Limb (tissue), 2 donors: ENCODE measurements around the gene STS.

Source experiments
- DNase-seq, 2 donors: peaks; one replicate each; pipeline ENCODE4 v3.0.0-alpha.2; 2016; ENCODE audit errors: extremely low spot score in 2 of 2

Gene STS

DNA sequence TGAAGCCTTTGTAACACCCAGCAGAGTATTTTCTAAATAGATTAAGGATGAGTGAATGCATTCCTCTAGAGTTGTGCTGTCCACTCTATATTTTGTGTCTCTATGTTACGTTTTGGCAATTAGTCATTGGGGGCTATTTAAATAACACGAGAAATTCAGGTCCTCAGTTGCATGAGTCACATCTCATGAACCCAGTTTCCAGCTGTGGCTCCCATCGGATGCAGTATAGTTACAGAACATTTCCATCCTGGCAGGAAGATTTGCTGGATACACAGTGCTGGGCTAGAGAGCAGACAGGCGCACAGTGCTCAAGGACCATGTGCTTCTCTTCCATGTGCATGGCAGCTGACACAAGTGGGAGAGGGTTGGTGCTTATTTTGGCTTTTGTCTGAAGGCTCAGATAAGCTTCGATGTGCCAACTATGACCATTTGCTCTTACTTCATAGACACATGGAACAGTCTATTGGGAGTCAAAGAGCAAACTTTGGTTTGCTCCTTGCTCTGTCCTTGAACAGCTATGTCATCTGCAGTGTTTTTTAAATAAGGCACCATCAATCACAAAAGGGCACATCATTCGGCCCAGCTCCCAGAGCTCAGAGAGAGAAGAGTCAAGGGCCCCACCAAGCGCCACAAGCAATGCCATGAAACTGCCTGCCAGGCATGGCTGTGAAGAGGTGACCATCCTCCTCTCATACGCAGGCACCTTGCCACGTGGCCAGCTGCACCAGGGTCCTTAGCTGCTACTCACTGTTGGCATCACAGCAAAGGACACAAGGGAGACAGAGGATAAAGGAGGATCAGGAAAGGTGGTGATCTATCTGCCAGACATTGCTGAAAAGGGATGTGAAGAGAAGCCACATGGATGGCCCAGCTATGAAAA, 8.1 kb upstream of the STS start:
- no peak for DNase-seq

DNA sequence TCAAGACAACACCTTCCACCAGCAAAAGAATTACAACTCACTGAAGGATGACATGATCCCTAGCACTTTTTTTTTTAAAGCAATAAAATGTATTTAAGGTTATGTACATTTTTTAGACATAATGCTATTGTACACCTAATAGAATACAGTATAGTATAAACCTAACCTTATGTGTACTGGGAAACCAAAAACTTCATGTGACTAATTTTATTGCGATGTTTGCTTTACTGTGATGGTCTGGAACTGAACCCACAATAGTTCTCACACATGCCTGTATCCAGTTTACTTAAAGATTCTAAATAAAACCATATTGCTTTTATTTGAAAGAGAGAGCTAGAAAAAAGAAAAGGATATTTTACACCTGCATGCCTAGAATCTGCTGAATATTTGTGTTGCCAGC, 4.4 kb upstream of the STS start:
- no peak for DNase-seq

DNA sequence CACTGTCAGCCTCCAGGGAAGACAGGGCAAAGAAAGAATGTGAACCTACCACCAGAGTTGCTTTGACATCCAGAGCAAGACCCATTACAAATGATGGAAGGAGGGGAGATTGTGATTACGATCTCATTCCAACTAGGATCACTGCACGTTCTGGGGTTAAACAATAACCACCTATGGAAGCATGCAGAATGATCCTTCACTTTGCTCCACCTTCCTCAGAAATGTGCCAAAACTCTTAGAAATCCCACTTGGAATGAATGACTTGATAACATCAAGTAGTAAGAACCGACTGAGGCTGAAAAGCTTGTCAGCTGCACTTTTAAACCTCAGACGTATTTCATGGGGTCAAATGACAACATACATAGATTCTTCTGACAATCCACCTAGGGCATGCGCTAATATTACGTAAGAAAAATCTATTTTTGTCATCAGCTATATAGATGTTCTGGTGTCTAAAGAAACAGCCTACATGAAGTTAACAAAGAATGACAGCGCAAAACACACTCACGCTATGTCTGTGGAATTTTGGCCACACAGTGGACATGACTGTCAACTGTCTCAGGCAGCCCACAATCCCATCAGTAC, 3.5 kb upstream of the STS start:
- no peak for DNase-seq

DNA sequence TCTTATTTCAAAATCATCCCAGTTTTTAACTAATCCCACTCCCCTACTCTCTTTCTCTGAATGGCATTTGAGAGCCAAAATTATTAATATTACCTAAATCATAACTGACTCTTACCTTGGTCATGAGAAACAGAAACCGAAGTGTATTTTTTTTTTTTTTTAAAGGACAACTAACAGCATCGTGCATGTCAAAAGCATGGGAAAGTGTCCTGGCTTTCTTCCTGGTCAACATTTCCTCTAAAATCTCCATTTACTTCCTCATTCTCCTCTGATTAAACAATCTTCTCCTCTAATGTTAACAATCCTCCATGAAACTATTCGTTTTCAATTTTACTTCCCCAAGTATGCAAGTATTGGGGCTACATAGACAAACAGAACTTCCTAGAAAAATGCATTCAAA, 2.1 kb upstream of the STS start:
- no peak for DNase-seq

DNA sequence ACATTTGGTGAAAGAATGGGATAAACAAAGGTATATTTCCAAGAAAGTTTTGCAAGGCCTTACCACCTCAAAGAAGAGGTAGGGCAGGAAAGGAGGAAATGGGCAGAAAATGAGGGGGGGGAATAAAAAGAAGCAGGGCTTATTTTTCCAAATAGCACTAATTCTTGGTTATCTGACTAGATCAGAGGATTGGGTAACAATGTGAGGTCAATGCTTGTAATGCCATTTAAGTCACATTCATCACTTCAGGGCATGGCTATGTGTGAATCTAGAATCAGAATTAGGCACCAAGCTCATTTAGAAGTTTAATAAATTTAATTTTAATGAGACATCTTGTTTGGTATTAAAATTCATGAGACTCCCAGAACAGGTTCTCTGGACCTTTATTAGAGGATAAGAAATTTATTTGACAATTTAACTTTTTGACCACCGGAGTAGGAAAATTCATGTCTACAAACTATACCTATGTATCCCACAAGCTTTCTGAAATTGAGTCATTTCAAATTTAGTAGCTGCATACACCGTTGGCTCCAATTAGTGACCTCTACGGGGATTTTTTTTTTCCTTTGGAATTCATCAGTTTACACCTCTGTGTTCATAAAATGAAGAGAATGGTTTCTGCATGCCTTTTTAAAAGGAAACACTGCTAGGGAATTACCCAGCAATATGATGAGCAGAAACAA, 1.4 kb upstream of the STS start:
- no peak for DNase-seq

DNA sequence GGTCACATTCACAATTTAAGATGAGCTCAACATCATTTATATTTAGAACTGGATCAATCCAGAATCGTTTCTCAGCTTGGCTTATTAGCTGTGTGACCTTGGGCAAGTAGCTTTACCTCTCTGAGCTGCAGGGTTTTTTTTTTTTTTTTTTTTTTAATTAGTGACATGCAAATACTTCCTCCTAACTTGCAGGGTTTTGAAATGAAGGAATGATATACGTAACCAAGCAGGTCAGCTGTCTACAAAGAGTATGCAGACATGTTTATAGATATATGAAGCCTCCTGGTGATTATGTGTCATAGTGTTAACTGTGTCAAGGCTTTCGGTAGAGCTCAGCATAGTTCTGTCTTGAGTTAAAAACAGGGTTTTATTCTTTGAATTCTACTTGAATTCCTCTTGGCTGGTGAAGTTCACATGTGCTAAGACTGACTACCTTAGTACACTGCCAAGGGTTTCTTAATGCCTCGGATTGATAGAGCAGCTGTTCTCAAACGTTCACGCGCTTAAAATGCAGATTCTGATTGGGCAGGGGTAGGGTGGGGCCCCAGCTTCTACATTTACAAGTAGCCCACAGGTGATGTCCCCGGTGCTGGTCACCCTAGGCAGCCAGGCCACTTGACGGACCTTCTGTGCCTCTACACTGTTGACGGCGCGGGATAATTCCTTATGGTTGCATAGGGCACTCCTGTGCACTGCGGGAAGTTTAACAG, 654 bp upstream of the STS start:
- peak; percentile 13 to 37 for DNase-seq

DNA sequence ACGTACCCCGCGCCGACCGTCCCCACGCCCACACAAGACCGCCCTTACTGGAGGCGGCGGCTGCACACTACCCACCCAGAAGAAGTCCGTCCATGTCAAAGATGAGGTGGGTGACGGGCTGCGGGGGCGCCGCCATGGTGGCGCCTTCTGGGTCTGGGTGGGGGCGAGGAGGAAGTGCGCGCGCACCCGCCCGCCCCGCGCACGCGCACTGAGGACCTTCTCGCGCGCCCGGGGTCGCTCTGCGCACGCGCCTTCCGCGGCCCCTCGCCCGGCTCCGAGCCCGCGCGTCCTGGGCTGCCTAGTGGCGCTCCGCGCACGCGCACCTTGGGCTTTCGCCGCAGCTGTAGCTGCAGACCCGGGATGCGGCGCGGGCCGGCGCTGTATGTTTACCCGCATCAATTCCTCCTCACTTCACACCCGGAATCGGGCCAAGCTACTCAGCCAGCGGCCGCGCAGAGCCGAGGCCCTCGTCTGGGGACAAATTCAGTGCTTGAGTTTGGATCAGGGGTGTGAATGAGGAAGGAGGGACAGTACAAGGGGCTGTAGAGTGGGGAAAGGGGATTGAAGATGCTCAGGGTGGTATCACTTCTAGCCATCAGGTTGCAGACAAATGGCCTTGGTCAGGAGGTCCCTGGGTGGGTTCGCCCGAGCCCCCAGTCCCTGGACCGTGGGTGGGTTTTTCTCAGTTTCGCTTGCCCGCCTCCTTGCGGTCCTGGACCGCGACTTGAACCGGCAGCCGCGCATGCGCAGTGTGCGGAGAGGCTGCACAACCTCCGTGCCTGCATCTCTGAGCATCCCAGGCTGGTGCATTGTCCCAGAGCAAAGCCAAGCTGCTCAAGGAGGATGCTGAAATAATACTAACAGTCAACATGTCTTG, 704 bp downstream of the STS start, which contains the start of gene PUDP:
TSS of gene PUDP (minus strand) at position 176 of the 877 bp plus-strand sequence. CDS start at position 136, 40 bp downstream.
- peak; percentile 81 to 89 for DNase-seq

DNA sequence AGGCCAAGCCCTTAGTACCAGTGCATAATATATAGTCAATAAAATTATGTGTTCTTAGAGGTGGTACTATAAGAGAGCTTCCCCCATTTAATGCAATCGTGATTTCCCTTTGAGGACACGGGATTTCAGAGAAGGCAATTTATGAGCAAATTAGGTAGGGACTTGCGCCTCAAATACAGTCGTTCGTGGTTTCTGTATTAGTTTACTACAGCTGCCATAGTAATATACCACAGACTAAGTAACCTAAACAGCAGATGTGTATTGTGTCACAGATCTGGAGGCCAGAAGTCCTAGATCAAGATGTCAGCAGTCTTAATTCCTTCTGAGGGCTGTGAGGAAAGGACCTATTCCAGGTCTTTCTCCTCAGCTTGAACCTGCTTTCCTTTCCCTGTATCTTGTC, 1.9 kb downstream of the STS start:
- no peak for DNase-seq

DNA sequence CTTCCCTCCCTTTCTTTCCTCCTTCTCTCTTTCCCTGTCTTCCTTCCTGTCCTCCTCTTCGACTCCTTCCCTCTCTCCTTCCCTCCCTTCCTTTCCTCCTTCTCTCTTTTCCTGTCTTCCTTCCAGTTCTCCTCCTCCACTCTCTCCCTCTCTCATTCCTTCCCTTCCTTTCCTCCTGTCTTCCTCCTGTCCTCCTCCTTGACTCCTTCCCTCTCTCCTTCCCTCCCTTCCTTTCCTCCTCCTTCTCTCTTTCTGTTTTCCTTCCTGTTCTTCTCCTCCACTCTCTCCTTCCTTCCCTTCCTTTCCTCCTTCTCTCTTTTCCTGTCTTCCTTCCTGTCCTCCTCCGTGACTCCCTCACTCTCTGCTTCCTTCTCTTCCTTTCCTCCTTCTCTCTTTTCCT, 5.7 kb downstream of the STS start:
- DNase-seq, result no peak

DNA sequence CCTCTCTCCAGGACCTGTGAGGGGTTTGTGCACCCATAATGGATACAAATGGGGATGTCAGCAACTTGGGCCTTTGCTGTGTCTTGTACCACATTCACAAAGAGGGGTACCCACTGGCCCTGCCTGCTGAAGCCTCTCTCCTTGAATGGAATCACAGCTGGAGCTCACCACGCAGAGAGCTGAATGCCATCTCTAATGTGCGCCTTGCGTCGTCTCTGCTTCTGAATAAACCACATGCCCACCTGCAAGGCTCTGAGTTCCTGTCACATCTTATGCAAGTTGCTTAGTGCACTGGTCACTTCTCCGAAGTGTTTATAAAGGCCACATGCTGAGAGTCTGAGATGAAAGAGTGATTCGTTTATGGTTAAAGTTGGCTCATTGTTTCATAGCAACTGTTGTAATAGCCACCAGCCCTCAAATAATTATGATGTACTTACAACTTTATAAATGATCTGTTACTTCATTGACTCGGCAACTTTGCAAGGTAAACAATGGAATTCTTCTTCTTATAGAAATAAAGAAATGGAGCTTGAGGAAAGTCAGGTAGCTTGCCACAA, 6.6 kb downstream of the STS start:
- no peak for DNase-seq

DNA sequence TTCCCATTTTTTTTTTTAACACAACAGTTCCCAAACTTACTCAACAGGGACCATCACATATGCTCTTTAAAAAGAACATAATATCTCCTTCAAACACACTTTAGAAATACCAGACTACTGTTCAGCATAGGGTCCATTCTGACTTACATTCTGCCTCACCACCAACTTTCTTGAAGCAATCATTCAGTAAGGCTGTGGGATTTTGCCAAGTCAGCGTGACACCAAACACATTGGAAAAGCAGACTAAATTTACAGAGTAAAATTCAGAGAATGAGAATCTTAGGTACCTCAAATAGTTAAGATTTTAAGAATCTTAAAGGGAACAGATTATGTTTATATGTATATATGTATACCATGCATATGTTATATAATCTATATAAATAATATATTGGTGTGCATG, 7.7 kb downstream of the STS start:
- DNase-seq, result no peak

DNA sequence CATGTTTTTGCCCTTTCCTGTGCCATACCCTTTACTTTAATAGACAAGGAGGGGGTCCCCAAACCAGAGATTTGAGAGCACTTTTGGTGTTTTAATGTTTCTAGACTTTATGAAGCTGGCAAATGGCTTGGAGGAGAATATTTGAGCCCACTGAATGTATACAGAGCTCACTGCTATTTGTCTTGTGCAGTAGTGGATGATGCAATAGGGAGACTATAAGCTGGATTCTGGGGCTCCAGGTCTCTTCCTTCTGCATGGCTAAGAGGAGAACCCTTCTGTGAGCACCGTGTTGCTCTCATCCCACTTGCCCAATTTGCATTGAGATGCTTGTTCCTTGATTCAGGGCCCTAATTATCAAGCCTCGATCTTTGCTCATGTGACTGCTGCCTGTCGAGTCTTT, 9.4 kb downstream of the STS start:
- DNase-seq, result no peak

DNA sequence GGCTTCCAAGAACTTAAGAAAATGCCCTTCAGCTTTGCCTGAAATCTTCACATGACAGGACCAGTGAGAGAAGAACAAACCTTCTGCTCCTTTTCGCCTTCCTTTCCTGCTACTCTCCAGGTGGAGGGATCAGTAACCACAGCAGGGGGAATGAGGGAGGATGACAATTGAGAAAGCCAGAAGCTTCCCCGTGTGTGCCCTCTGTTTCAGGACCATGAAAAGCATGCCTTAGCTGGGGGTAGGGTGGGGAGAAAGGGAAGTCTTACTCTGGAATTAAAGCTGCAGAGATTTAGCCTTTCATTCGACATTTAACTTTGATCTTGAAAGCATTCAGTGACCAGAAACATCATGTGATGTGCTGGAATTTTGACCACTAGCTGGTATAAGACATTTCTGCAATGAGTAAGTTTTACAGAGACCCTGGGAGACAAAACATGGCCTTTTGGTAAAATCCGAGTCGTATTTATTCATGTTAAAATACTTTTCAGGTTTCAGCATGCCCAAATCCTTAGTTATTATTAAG, 11.0 kb downstream of the STS start:
- no peak for DNase-seq

DNA sequence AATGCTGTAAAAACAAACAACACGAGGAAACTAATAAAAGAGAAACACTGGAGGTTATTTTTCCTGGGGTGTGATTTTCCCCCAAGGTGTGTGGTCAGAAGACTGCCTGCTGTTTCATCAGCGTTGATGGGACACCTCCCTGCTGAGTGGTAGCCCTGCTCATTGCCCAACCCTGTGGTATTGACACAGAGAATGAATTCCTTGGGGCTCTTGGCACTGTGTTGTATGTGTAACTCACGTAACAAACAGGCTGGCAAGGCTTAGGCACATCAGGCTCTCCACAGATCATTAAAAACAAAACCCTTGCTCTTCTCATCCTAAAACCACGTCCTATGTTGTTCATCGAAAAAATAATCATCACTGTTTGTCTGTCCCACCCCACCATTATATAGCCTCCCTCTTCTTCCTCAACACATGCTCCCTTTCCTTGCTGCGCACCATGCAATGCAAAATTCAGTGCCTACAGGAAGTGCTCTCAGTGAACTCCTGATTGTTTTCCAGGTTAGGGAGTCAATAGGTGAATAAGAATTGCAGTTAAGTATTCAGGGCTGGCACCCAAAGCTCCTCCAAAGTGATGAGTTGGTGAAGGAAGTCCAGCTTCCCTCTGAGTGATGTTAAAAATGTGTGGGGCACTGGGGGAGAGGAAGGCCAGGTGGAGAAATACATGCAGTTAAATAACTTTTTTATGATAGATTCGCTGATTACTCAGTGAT, 11.8 kb downstream of the STS start:
- no peak for DNase-seq

DNA sequence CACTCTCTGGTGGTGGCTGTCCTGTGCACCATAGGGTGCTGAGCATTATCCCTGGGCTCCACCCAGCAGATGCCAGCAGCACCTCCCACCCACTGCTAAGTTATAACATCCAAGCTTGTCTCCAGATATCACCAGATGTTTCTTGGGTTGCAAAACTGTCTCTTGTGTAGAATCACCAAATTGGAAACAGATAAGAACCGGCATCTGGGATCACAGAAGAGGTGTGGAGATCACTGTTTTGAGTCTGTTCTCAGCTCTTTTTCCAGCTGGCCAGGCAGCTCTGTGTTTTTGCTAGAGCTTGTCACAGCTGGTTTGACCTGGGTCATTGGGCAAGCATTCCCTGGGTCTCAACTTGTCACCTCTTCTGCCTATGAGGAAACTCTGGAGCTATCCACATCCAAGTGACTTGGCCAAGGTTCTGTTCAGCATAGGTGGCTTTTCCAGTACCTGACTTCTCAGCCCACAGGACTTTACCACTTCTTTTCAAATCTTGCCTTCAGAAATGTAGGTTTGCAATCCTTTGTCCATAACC, 15.7 kb downstream of the STS start:
- DNase-seq, result no peak

DNA sequence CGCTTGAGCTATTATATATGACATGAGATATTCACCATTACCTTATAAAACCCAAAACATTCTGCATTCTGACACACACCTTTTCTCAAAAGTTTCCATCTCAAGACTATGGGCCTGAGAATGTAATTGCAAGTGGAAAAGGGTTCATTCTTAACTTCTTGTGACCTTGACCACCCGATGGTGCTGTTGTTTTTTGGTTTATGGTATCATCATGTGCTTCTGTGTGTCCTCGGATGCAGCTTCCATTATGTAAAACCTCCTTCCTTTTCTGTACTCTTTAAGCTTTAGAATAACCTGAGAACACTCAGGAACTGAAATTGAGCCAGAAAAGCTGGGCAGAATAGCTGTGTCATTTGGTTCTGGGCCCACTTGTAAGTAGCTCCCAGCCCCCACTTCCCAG, 16.7 kb downstream of the STS start:
- no peak for DNase-seq

DNA sequence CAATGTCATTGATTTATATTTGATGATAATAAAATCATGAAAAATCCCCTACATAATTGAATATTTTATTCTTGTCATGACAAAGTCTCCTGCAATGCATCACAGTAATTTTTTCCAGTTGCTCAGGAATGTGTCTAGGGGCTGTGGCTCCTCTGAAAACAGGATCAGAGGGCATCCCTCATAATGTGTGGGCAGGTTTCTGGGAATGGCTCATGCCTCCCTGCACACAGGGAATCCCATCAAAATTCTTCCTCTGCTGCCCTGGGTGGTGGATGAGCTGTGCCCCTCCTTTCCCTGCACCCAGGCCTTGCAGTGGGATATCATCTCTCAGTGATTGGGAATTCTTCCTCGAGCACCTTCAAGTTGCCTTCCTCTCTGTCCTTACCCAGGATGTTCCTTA, 20.9 kb downstream of the STS start:
- DNase-seq, result no peak

DNA sequence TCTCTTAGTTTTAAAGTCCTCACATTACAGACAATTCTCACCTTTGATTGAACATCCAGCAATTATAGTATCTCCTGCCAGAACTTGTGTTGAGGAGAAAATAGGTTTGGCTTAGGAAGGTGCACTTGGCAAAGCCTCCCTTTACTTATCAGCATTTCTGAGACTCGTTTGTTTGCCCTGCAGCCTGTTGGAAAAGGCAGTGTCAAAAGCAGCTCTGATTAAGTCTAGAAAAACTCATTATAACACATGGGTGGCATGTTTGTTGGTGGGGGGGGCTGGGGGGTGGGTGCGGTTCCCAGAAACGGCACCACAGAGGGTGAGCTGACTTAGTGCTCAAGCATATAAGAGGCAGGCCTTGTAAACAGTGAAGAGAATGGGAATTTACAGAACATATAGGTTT, 22.1 kb downstream of the STS start:
- no peak for DNase-seq

DNA sequence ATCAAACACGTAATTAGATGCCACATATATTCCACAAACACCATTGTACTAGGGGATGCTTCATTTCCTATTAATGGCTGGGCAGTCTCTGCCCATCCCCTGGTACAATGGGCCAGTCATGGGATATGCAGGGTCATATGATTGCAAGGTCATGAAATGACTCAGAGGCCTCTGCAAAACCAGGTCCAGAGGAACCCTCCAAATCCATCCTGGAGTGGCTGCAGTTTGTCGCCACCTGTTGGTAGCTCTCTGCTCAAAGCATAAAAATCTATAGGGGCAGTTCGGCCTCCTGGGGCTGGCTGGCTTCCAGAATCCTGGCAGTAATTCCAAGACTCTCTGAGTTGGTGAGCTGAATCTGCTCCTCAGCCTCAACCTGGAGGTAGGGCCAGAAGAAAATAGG, 23.4 kb downstream of the STS start:
- DNase-seq, result no peak
